Rectal smooth muscle tissue (tissue), 1 donor: Measurements from ENCODE around the gene NR2C1.
"Not testable (repeated sequence)": the region's sequence is repeated elsewhere in the genome, so short reads cannot be mapped to it uniquely, and the experiment has no call there.

Experiments
- H3K27ac ChIP-seq: one replicate; pipeline ENCODE4 v1.7.0; 2013; ENCODE audit warnings: low read depth, low read length, inconsistent platforms
- H3K27me3 ChIP-seq: one replicate; pipeline ENCODE4 v1.7.0; 2013; ENCODE audit warnings: low read length; ENCODE audit not compliant: control insufficient read depth, insufficient read depth
- H3K36me3 ChIP-seq: one replicate; pipeline ENCODE4 v1.7.0; 2013; ENCODE audit warnings: low read length; ENCODE audit not compliant: control insufficient read depth, insufficient read depth
- H3K4me1 ChIP-seq: one replicate; pipeline ENCODE4 v1.7.0; 2013; ENCODE audit warnings: low read length; ENCODE audit not compliant: control insufficient read depth, insufficient read depth
- H3K4me3 ChIP-seq: one replicate; pipeline ENCODE4 v1.7.0; 2013; ENCODE audit warnings: low read length
- H3K9ac ChIP-seq: one replicate; pipeline ENCODE4 v1.7.0; 2013; ENCODE audit warnings: low read length

The NR2C1 gene

DNA sequence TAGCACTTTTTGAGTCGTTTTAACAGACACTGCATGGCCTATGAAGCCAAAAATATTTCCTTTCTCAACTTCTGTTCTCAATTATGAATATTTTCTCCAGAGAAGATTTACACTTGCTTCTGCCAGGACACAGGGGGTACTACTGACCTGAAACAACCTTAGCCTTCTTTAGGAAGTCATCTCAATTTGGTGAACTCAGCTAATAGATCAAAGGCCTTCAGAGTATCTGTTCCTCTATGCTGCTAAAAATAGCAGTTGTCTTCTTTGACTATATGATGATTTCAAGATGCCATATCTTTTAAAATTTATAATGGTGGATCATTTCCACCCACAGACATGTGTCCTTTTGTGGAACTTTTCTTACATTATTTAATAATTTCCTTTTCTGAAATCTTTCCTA is 55.9 kb downstream of the NR2C1 start:
- H3K36me3 ChIP-seq, result no peaks in the 10 kb centered on the region
- no peaks in the 10 kb centered on the region for H3K4me1 ChIP-seq
- no peak overlapping the region for H3K4me3 ChIP-seq
- no peak overlapping the region for H3K27ac ChIP-seq
- H3K9ac ChIP-seq, result no peak overlapping the region
- H3K27me3 ChIP-seq, result no peaks in the 10 kb centered on the region

DNA sequence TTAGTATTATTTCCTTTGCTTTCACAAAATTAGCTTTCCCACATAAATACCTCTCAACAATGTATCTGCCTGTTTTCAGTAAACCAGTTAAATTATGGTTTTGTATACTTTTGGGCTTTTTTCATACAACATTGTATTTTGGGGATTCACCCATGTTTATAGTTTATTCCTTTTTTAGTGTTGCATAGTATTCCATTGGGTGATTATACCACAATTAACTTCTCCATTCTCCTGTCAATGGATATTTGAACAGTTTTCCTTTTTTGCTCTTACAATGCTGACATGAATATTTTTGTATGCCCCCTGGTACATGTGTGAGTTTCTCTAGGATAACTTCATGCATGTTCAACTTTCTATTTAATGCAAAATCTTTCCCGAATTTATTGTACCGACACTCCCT is 57.3 kb downstream of the NR2C1 start:
- H3K4me3 ChIP-seq, result no peak overlapping the region

DNA sequence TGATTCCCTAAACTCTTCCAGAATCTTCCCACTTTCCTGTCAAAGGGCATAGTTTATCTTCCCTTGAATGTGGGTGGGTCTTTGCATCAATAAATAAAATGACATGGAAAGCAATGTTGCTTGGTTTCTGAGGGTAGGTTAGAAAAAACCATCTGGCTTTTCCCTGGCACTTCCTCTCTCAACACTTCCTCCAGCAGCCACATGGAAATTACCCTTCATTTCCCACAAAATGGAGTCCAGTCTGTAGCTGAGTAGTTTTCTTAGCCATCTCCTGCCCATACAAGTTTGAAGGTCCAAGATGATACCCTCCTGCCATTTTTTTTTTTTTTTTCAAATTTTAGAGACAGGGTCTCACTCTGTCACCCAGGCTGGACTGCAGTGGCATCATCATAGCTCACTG is 58.9 kb downstream of the NR2C1 start:
- H3K4me3 ChIP-seq, result no peak overlapping the region
- H3K4me1 ChIP-seq, result no peaks in the 10 kb centered on the region
- no peak overlapping the region for H3K9ac ChIP-seq
- no peaks in the 10 kb centered on the region for H3K36me3 ChIP-seq
- no peak overlapping the region for H3K27ac ChIP-seq
- H3K27me3 ChIP-seq, result no peaks in the 10 kb centered on the region

More for the DNA sequence above, 57.3 kb downstream of the NR2C1 start:
- H3K36me3 ChIP-seq, result no peaks in the 10 kb centered on the region
- no peak overlapping the region for H3K27ac ChIP-seq
- no peaks in the 10 kb centered on the region for H3K4me1 ChIP-seq
- H3K27me3 ChIP-seq, result no peaks in the 10 kb centered on the region
- H3K9ac ChIP-seq, result no peak overlapping the region

DNA sequence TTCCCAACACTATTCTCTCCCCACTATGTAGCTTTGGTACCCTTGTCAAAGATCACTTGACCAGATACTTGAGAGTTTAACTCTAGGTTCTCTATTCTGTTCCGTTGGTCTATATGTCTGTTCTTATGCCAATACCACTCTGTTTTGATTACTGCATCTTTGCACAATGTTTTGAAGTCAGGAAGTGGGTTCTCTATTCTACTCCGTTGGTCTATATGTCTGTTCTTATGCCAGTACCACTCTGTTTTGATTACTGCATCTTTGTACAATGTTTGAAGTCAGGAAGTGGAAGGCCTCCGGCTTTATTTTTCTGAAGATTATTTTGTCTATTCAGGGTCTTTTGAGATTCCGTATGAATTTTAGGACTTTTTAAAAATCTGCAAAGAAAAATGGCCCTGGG is 67.2 kb downstream of the NR2C1 start:
- H3K9ac ChIP-seq, result no peak overlapping the region
- no peak overlapping the region for H3K4me3 ChIP-seq
- H3K36me3 ChIP-seq, result no peaks in the 10 kb centered on the region
- peaks cover 6% of the 10 kb centered on the region for H3K4me1 ChIP-seq
- no peak overlapping the region for H3K27ac ChIP-seq
- no peaks in the 10 kb centered on the region for H3K27me3 ChIP-seq

DNA sequence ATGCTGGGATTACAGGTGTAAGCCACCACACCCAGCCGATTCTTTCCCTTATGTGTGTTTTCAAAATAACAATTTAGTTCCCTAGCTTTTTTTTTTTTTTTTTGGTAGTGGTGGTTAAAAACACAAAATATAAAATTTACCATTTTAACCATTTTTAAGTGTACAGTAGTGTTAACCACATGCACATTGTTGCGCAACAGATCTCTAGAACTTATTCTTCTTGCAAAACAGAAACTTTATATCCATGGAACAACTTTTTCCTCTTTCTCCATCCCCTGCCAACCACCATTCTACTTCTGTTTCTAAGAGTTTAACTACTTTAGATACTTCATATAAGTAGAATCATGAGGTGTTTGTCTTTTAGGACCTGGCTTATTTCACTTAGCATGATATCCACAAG is 68.8 kb downstream of the NR2C1 start:
- no peak overlapping the region for H3K27ac ChIP-seq

DNA sequence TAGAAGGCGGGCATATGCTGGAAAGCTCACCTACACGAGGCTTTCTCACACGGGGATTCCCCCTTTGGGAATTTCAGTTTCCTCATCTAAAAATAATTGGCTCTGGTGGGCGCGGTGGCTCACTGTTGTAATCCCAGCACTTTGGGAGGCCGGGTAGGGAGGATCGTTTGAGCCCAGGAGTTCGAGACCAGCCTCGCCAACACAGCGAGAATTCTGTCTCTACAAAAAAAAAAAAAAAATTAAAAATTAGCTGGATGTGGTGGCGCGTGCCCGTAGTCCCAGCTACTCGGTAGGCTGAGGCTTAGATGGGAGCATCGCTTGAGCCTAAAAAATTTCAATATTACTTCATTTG is 69.5 kb downstream of the NR2C1 start:
- no peak overlapping the region for H3K9ac ChIP-seq
- peak overlapping the region; percentile 88 for H3K4me3 ChIP-seq
- no peaks in the 10 kb centered on the region for H3K27me3 ChIP-seq
- H3K36me3 ChIP-seq, result no peaks in the 10 kb centered on the region
- H3K27ac ChIP-seq, result peak overlapping the region; percentile 71
- peaks cover 6% of the 10 kb centered on the region for H3K4me1 ChIP-seq

More for the DNA sequence above, 68.8 kb downstream of the NR2C1 start:
- Histone ChIP-seq H3K4me3 (no peak overlapping the region), H3K36me3 (no peaks in the 10 kb centered on the region), H3K4me1 (peaks cover 6% of the 10 kb centered on the region), H3K9ac (no peak overlapping the region), H3K27me3 (no peaks in the 10 kb centered on the region)

DNA sequence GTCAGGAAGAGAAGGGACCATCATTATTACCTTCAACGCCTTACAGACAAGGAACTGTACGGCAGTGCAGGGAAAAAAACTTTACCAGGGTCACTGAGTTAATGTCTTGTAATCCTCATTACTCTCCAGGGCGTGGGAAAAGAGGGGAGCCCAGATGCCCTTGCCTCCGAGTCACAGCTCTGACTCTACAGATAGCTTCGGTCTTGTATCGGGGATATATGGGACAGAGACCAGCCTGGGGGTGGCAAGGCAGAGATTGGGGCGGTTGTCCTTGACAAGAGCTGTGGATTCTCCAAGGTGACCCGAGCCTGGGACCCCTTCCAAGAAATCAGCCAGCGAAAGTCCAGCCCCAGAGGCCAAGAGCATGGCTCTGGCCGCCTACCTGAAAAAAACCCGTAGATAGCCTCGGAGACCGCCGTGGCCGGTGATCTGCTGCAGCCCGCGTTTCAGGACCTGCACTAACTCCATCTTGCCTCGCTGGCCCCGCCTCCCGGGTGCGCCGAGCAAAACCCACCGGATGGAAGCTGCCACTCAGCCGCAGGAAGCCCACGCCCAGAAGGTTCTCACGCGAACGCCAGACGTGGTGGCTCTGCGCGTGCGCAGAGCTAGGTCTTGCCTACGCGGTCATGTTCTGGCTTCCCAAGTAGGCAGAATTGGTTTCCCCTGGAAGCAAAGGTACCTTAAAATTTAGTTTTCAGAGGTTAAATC is 70.1 kb downstream of the NR2C1 start, which contains the start of gene NDUFA12:
TSS of gene NDUFA12 (minus strand) at position 485 of the 708 bp plus-strand sequence. CDS start at position 468, 17 bp downstream.
- peaks cover 6% of the 10 kb centered on the region for H3K4me1 ChIP-seq
- H3K36me3 ChIP-seq, result no peaks in the 10 kb centered on the region
- peak within 1 kb of the TSS; percentile 72 for H3K27ac ChIP-seq

DNA sequence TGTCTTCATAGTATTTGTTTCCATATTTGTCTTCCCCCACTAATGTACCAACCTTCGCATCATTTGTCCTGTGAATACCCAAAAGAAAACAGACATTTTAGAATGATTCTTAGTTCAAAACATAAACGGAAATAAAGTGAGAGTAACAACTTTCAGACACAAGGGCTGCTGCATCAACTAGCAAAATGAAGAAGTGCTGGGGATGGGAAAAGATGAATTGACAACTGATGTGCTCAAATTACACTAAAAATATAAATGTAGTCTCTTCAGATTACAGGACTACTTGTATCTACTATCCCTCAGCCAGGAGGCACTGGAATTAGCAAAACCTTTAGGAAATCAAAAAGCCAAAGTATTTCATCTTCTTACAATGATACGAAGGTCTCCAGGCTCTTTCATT is 70.7 kb downstream of the NR2C1 start:
- Histone ChIP-seq H3K4me1 (peaks cover 6% of the 10 kb centered on the region), H3K9ac (no peak overlapping the region), H3K36me3 (no peaks in the 10 kb centered on the region), H3K27ac (no peak overlapping the region), H3K27me3 (no peaks in the 10 kb centered on the region), H3K4me3 (peak overlapping the region; percentile 88)

More for the DNA sequence above, 70.1 kb downstream of the NR2C1 start, which contains the start of gene NDUFA12:
- H3K4me3 ChIP-seq, result peak within 1 kb of the TSS; percentile 88
- no peaks in the 10 kb centered on the region for H3K27me3 ChIP-seq
- H3K9ac ChIP-seq, result peak within 1 kb of the TSS; percentile 53

DNA sequence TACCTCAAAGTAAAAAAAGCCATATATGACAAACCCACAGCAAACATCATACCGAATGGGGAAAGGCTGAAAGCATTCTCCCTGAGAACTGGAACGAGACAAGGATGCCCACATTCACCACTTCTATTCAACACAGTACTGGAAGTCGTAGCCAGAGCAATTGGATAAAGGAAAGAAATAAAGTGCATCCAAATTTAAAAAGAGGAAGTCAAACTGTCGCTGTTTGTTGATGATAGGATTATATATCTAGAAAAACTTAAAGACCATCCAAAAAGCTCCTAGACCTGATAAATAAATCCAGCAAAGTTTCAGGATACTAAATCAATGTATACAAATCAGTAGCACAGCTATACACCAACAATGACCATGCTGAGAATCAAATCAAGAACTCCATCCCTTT is 75.1 kb downstream of the NR2C1 start:
- H3K27ac ChIP-seq, result no peak overlapping the region
- H3K4me1 ChIP-seq, result peaks cover 6% of the 10 kb centered on the region
- H3K36me3 ChIP-seq, result no peaks in the 10 kb centered on the region
- no peaks in the 10 kb centered on the region for H3K27me3 ChIP-seq
- no peak overlapping the region for H3K4me3 ChIP-seq
- H3K9ac ChIP-seq, result no peak overlapping the region

DNA sequence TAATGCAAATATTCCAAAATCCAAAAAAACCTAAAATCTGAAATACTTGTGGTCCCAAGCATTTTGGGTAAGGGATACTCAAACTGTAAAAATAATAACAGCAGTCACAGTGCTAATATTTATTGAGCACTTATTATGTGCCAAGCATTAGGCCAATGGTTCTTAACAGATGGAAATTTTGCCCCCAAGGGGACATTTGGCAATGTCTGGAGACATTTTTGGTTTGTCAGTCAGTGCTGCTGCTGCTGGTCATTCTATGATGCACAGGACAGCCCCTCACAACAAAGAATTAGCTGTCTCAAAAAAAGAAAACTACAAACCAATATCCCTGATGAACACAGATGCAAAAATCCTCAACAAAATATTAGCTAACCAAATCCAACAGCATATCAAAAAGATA is 75.7 kb downstream of the NR2C1 start:
- peaks cover 4% of the 10 kb centered on the region for H3K4me1 ChIP-seq
- H3K27ac ChIP-seq, result no peak overlapping the region
- H3K9ac ChIP-seq, result no peak overlapping the region
- no peak overlapping the region for H3K4me3 ChIP-seq
- peaks cover under 1% of the 10 kb centered on the region for H3K36me3 ChIP-seq
- no peaks in the 10 kb centered on the region for H3K27me3 ChIP-seq

DNA sequence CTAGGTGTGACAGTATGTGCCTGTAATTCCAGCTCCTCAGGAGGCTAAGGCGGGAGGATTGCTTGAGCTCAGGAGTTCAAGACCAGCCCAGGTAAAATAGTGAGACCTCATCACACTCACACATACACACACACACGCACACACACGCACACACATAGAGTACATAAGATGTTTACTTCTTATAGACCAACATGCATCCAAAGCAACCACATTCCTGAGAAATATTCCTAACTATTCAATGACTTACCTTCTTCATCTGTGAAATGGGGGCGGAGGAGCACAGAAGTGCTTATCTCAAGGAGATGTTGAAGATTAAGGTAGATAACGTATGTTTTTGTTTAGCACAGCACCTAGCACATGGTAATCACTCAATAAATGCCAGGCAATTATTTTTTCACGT is 76.4 kb downstream of the NR2C1 start:
- H3K27ac ChIP-seq, result no peak overlapping the region
- no peak overlapping the region for H3K4me3 ChIP-seq
- H3K9ac ChIP-seq, result no peak overlapping the region
- H3K36me3 ChIP-seq, result peaks cover 6% of the 10 kb centered on the region
- H3K27me3 ChIP-seq, result no peaks in the 10 kb centered on the region
- no peaks in the 10 kb centered on the region for H3K4me1 ChIP-seq

DNA sequence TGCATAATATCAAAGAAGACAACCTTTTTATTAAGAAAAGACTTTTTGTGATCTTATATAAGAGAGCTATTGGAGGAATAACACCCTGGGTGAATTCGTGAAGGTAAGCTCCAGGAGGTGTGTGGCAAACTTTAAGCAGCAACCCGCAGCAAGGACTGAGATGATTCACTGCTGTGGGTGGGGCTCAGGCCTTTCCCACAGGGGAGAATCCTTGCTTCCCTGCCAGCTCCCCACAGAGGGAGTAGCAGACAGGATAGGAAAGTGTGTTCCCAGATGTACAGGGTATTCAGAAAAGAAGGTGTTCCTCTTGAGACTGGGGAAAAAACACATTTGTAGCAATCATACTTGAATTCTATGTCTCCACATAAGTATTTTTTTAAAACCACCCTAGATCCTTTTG is 79.1 kb downstream of the NR2C1 start:
- no peaks in the 10 kb centered on the region for H3K27me3 ChIP-seq
- H3K9ac ChIP-seq, result no peak overlapping the region
- no peak overlapping the region for H3K4me3 ChIP-seq
- no peaks in the 10 kb centered on the region for H3K4me1 ChIP-seq
- H3K27ac ChIP-seq, result no peak overlapping the region
- peaks cover 6% of the 10 kb centered on the region for H3K36me3 ChIP-seq

DNA sequence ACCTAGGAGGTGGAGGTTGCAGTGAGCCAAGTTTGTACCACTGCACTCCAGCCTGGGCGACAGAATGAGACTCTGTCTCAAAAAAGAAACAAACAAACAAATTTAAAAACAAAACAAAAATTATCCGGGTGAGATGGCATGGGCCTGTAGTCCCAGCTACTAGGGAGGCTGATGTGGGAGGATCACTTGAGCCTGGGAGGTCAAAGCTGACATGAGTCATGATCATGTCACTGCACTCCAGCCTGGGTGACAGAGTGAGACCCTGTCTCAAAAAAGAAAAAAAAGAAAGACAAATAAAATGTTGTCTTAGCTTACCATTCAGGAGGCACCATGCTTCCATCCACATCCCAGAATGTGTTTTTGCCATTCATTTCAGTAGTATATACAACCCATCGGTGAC is 79.6 kb downstream of the NR2C1 start:
- H3K27ac ChIP-seq, H3K9ac ChIP-seq, H3K36me3 ChIP-seq, H3K4me3 ChIP-seq, H3K4me1 ChIP-seq, H3K27me3 ChIP-seq: not testable (repeated sequence)
